ENCODE data around the gene RNF11. TPM values are rescaled to one million over a fixed set of nuclear protein-coding genes. Genes with fewer than 3 reads are reported as not detected.
"Not testable (repeated sequence)": the region's sequence is repeated elsewhere in the genome, so short reads cannot be mapped to it uniquely, and the experiment has no call there.

Gene RNF11
- total RNA-seq, 4 donors from 2014 or later = 77.6 to 86.5 (median 85.3) TPM

DNA sequence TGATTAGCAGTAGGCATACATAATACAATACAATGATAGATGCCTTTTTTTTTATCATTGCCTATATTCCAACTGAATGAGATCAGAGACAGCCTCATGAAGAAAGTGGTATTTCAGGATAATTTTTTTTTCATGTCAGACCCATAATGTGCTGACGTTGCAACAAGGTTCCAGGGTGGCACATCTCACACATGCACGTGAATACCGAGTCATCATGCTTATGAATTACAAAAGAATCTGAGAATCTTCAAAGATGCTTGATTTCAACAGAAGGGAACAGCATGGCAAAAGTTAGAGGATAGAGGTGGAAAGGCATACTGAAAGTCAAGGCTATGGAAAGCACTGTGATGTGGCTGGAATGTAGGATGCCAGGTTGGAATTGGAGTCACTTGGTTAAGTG is 5.0 kb upstream of the RNF11 start:
- in situ Hi-C loops (cut with MboI; ENCODE audit: low sequenced_read_pairs in 4 of 4) (no loop called here), intact Hi-C loops (cut with DNase I; ENCODE audit: low total_unique reads) (no loop called here)
- no peak for DNase-seq

GRCh38 chr1:51231896-51232295 is 4.2 kb upstream of the RNF11 start:
- no peaks in the 10 kb centered on the region for H3K9me3 ChIP-seq
- H3K4me3 ChIP-seq = no peak overlapping the region
- H3K4me1 ChIP-seq = peaks cover 6 to 11% of the 10 kb centered on the region in 2 donors
- TF ChIP-seq CTCF (IDR thresholded peaks at IDR 0.05 in 4 of 5, conservative IDR thresholded peaks at IDR 0.05 in 1 of 5) = no peak
- no peak for TF ChIP-seq POLR2A (IDR thresholded peaks at IDR 0.05)
- H3K27me3 ChIP-seq = no peaks in the 10 kb centered on the region
- in situ Hi-C loops (cut with MboI; ENCODE audit: low sequenced_read_pairs in 4 of 4) = no loop called here
- intact Hi-C loops (cut with DNase I; ENCODE audit: low total_unique reads) = no loop called here
- ATAC-seq (no peak), DNase-seq (no peak)
- no peak overlapping the region for H3K27ac ChIP-seq
- no peaks in the 10 kb centered on the region for H3K36me3 ChIP-seq

More for the DNA sequence above, 5.0 kb upstream of the RNF11 start:
- no peaks in the 10 kb centered on the region for H3K9me3 ChIP-seq
- no peak overlapping the region for H3K4me3 ChIP-seq
- ATAC-seq = no peak
- no peaks in the 10 kb centered on the region for H3K27me3 ChIP-seq
- H3K36me3 ChIP-seq = no peaks in the 10 kb centered on the region
- H3K27ac ChIP-seq = no peak overlapping the region
- TF ChIP-seq POLR2A (IDR thresholded peaks at IDR 0.05) (no peak), CTCF (IDR thresholded peaks at IDR 0.05 in 4 of 5, conservative IDR thresholded peaks at IDR 0.05 in 1 of 5) (no peak)
- H3K4me1 ChIP-seq = peaks cover 6 to 11% of the 10 kb centered on the region in 2 donors

DNA sequence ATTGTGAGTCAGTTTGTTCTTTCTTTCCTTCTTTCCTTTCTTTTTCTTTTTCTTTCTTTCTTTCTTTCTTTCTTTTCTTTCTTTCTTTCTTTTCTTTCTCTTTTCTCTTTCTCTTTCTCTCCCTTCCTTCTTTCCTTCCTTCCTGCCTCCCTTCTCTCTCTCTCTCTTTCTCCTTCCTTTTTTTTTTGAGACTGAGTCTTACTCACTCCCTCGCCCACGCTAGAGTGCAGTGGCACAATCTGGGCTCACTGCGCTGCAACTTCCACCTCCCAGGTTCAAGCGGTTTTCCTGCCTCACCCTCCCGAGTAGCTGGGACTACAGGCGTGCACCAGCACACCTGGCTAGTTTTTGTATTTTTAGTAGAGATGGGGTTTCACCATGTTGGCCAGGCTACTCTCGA is 1.8 kb upstream of the RNF11 start:
- ATAC-seq; intact Hi-C loops (cut with DNase I; ENCODE audit: low total_unique reads); H3K27ac ChIP-seq; DNase-seq; H3K36me3 ChIP-seq; in situ Hi-C loops (cut with MboI; ENCODE audit: low sequenced_read_pairs in 4 of 4); H3K9me3 ChIP-seq; H3K4me3 ChIP-seq; H3K27me3 ChIP-seq: not testable (repeated sequence)
- peaks cover 14 to 24% of the 10 kb centered on the region in 2 donors for H3K4me1 ChIP-seq

DNA sequence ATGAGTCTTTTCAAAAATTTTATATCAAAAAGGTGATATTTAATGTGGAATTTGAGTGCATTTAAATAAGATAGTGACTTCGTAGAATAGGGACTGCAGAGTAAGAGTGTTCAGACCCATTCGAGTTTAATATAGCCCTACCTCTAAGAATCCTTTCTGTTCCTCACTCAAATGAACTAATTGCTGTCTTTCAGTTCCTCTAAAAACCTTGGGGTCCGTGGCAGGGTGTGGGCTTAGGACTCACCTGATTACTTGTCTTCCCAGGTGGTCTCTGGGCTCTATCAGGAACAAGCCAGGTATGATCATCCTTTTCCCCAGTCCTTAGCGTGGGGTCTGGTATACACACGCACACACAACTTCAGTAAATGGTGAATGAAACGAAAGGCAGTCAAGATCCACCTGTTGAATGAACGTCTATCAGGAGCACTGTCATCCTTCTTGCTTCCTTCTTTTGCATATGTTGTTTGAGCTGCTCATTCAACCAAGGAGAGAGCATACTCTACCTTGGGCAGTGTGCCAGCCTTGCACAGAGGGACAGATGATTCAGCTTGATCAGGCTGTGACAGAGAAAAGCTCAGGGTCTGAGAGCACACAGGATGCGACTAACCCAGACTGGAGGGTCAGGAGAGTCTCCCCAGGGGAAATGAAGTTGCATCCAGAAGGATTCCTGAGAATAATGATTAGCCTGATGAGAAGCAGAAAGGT is 1.2 kb upstream of the RNF11 start:
- in situ Hi-C loops (cut with MboI; ENCODE audit: low sequenced_read_pairs in 4 of 4) (no loop called here), intact Hi-C loops (cut with DNase I; ENCODE audit: low total_unique reads) (loop anchor here (1.0 to 5.0 kb wide), 2 partner anchors 62 to 257 kb away; no protein-coding TSS in a partner anchor)
- Histone ChIP-seq H3K9me3 (no peaks in the 10 kb centered on the region), H3K27ac (peak overlapping the region; percentile 99 to 100 (median 99)), H3K4me3 (peak overlapping the region in 3 of 4 donors; percentile 84 to 97 (median 93)), H3K27me3 (no peaks in the 10 kb centered on the region), H3K4me1 (peaks cover 15 to 31% of the 10 kb centered on the region in 2 donors), H3K36me3 (no peaks in the 10 kb centered on the region)
- peak; percentile 45 to 72 for DNase-seq
- TF ChIP-seq CTCF (IDR thresholded peaks at IDR 0.05 in 4 of 5, conservative IDR thresholded peaks at IDR 0.05 in 1 of 5) (no peak), POLR2A (IDR thresholded peaks at IDR 0.05) (no peak)
- peak in 1 of 2 donors; percentile 27 for ATAC-seq

DNA sequence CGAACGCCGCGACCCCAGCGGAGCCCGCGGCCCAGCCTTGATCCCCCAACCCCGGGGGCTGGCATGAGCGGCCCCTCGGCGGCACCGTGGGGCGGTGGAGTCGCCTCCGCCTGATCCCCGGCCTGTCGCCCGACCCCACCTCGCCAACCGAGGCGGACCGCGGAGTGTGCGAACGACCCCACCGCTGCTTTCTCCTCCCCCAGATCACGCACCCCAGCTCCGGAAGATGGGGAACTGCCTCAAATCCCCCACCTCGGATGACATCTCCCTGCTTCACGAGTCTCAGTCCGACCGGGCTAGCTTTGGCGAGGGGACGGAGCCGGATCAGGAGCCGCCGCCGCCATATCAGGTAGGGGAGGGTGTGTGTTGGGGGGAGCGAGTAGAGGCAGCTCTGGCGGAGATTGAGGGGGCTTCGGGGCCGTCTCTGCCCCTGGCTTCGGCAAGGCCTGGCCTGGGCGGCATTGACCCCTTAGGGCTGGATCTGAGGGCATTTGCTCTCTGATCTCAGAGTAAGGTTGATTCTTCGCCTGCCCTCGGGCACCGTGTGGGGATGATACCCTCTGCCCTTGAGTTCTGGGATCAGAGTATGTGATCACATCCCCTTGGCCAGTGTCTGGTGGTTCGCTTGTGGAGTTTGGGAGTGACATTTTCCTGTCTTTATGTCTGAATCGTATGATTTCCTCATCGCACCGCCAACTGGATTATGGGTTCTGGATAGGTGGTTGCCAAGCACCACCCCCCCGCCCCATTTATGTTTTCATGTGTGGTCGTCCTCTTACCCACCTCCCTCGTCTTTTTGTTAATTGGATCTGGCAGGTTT is 668 bp downstream of the RNF11 start:
- ATAC-seq (peak; percentile 49 to 67), DNase-seq (peak; percentile 26 to 49)
- TF ChIP-seq POLR2A (IDR thresholded peaks at IDR 0.05) (no peak), CTCF (IDR thresholded peaks at IDR 0.05 in 4 of 5, conservative IDR thresholded peaks at IDR 0.05 in 1 of 5) (no peak)
- H3K27me3 ChIP-seq = no peaks in the 10 kb centered on the region
- H3K36me3 ChIP-seq = no peaks in the 10 kb centered on the region
- H3K4me3 ChIP-seq = peak overlapping the region; percentile 84 to 97 (median 94)
- H3K4me1 ChIP-seq = peaks cover 33 to 49% of the 10 kb centered on the region in 2 donors
- intact Hi-C loops (cut with DNase I; ENCODE audit: low total_unique reads) (loop anchor here (1.0 to 5.0 kb wide), 2 partner anchors 61 to 819 kb away; partner anchors contain the start of gene TXNDC12), in situ Hi-C loops (cut with MboI; ENCODE audit: low sequenced_read_pairs in 4 of 4) (no loop called here)
- no peaks in the 10 kb centered on the region for H3K9me3 ChIP-seq
- H3K27ac ChIP-seq = peak overlapping the region; percentile 99 to 100 (median 99)

Measured in gastrocnemius medialis (tissue), 4 donors.